GM12892 (cell line): ENCODE results near the gene MOB3B.

ENCODE experiments used
- POLR2A ChIP-seq: IDR thresholded peaks from 2 replicates; pipeline ENCODE4 v1.6.1; 2011; ENCODE audit warnings: low read depth, low read length, control low read depth
- TAF1 ChIP-seq: IDR thresholded peaks from 2 replicates; pipeline ENCODE4 v1.6.1; 2011; ENCODE audit warnings: low read depth, mild to moderate bottlenecking, control low read depth, low read length, borderline replicate concordance

DNA sequence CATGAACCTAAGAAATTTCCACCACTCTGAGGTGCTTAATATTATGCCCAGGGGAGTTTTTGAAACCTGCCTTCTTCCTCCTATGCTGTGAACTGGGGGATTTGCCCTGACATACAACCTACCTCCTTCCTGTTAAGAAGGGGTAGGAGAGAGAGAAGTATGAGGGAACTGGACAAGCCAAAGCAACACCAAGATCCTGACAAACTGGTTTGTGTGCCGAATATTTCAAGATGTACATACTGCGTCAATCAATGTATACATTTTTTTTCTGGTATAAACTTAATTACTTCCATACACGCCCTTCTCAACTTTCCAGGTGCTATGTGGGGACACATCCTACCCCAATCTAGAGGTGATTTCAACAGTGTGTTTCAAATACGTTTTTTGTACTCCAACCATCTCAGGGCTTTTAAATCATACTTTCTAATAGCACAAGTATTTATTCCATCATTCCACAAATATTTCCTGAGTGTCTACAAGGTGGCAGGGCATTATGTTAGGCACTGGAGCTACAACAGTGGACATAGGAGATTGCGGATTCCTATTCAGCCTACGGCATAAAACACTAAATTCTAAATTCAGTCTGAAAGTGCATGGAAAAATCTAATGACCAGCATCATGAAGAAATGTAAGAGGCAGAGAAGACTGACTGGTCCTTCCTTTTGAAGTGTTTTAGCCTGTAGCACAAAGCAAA is 75.6 kb downstream of the MOB3B start:
- TF ChIP-seq POLR2A (no peak), TAF1 (no peak)
